ENCODE results near the gene SOWAHA. TPM values are rescaled to one million over a fixed set of nuclear protein-coding genes. Genes with fewer than 3 reads are reported as not detected.

The SOWAHA gene
- polyA plus RNA-seq, 2 of the 4 experiments (the other 2 are of a cell fraction): 0.06 to 0.10 TPM

DNA sequence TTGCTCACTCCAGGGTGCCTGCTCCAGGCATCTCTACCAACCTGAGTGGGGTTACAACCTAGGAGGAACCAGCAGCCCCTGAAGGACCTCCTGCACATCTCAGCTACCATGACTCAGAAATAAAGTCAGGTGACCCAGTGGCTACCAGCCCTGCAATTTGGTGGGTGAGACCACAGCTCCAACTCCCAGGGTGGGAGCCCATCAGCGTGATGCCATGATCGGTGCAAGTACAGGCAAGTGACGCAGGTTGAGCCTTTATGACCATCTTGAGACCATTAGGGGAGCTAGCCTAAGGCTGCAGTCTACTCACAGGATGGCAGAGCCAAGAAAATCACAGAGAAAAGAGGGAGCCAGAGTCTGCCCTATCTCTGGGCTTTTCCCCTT lies 44.6 kb upstream of the SOWAHA start:
- TF ChIP-seq EHMT2 (IDR thresholded peaks at IDR 0.05; ENCODE audit: low read depth): no peak
- no peak for TF ChIP-seq CTCF (IDR thresholded peaks at IDR 0.05)
- no peak for TF ChIP-seq FOXS1 (CRISPR knock-in tag; IDR thresholded peaks at IDR 0.05)
- TF ChIP-seq NFE2L2 (conservative IDR thresholded peaks at IDR 0.05; ENCODE audit: low read length): no peak
- TF ChIP-seq MAX (IDR thresholded peaks at IDR 0.05): no peak
- TF ChIP-seq ZSCAN20 (CRISPR knock-in tag; IDR thresholded peaks at IDR 0.05): no peak
- TF ChIP-seq, protein P1, sequence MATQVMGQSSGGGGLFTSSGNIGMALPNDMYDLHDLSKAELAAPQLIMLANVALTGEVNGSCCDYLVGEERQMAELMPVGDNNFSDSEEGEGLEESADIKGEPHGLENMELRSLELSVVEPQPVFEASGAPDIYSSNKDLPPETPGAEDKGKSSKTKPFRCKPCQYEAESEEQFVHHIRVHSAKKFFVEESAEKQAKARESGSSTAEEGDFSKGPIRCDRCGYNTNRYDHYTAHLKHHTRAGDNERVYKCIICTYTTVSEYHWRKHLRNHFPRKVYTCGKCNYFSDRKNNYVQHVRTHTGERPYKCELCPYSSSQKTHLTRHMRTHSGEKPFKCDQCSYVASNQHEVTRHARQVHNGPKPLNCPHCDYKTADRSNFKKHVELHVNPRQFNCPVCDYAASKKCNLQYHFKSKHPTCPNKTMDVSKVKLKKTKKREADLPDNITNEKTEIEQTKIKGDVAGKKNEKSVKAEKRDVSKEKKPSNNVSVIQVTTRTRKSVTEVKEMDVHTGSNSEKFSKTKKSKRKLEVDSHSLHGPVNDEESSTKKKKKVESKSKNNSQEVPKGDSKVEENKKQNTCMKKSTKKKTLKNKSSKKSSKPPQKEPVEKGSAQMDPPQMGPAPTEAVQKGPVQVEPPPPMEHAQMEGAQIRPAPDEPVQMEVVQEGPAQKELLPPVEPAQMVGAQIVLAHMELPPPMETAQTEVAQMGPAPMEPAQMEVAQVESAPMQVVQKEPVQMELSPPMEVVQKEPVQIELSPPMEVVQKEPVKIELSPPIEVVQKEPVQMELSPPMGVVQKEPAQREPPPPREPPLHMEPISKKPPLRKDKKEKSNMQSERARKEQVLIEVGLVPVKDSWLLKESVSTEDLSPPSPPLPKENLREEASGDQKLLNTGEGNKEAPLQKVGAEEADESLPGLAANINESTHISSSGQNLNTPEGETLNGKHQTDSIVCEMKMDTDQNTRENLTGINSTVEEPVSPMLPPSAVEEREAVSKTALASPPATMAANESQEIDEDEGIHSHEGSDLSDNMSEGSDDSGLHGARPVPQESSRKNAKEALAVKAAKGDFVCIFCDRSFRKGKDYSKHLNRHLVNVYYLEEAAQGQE (IDR thresholded peaks at IDR 0.05): no peak
- TF ChIP-seq JUN (IDR thresholded peaks at IDR 0.05): no peak
- TF ChIP-seq ELK1 (IDR thresholded peaks at IDR 0.05; ENCODE audit: low read depth, low read length): no peak
- no peak for TF ChIP-seq SMC3 (IDR thresholded peaks at IDR 0.05)
- TF ChIP-seq RAD21 (conservative IDR thresholded peaks at IDR 0.05 in 1 of 2, IDR thresholded peaks at IDR 0.05 in 1 of 2): no peak
- TF ChIP-seq JUNB (IDR thresholded peaks at IDR 0.05): no peak
- no peak for TF ChIP-seq HEYL (CRISPR knock-in tag; IDR thresholded peaks at IDR 0.05)
- TF ChIP-seq BHLHE40 (IDR thresholded peaks at IDR 0.05; ENCODE audit: low read depth, low read length): no peak
- TF ChIP-seq HDAC2 (IDR thresholded peaks at IDR 0.05): no peak
- TF ChIP-seq RNF2 (IDR thresholded peaks at IDR 0.05; ENCODE audit: borderline replicate concordance, low read depth): no peak
- TF ChIP-seq TP53 (CRISPR knock-in tag; IDR thresholded peaks at IDR 0.05): no peak
- TF ChIP-seq POLR2A (IDR thresholded peaks at IDR 0.05; ENCODE audit: low read length): no peak
- ChIA-PET CTCF (interaction anchor here (0.9 to 4.9 kb wide), 4 partner anchors 21 to 382 kb away, joined by 3 to 23 read pairs (median 3); partner anchors contain the start of gene CCNI2), POLR2A (no interaction called here)
- Histone ChIP-seq H3K4me3 (no peak overlapping the region), H3K4me2 (no peak overlapping the region), H3K4me1 (no peaks in the 10 kb centered on the region), H3K27ac (no peak overlapping the region), H3K9me3 (no peaks in the 10 kb centered on the region)
- DNase-seq (ENCODE audit: low read depth in 1 of 2, low spot score in 1 of 2) (no peak), ATAC-seq (no peak), FAIRE-seq (no peak)
- 84% methylated on average over 3 of the region's 3 CpGs for WGBS (ENCODE audit: missing lambda C conversion rate)

GRCh38 chr5:132770476-132771159 lies 42.5 kb upstream of the SOWAHA start:
- no peak overlapping the region for H3K27ac ChIP-seq
- FAIRE-seq (no peak), DNase-seq (ENCODE audit: low read depth in 1 of 2, low spot score in 1 of 2) (no peak), ATAC-seq (no peak)
- WGBS (ENCODE audit: missing lambda C conversion rate): 96% methylated on average over 8 of the region's 8 CpGs
- H3K4me3 ChIP-seq: no peak overlapping the region
- H3K4me1 ChIP-seq: peaks cover 2% of the 10 kb centered on the region; the same call in 2 of the 3 replicates
- ChIA-PET CTCF (interaction anchor here (0.7 to 1.5 kb wide), 2 partner anchors 16 to 55 kb away, joined by 3 read pairs; no protein-coding TSS in a partner anchor), POLR2A (no interaction called here)
- no peak overlapping the region for H3K4me2 ChIP-seq
- H3K9me3 ChIP-seq: no peaks in the 10 kb centered on the region
- TF ChIP-seq ATOH8 (CRISPR knock-in tag; IDR thresholded peaks at IDR 0.05; ENCODE audit: low read depth): no peak
- no peak for TF ChIP-seq RARB (CRISPR knock-in tag; IDR thresholded peaks at IDR 0.05)
- no peak for TF ChIP-seq ZSCAN20 (CRISPR knock-in tag; IDR thresholded peaks at IDR 0.05)
- no peak for TF ChIP-seq MAFK (IDR thresholded peaks at IDR 0.05; ENCODE audit: partially characterized antibody)
- no peak for TF ChIP-seq EP300 (IDR thresholded peaks at IDR 0.05)
- no peak for TF ChIP-seq POLR2A (IDR thresholded peaks at IDR 0.05; ENCODE audit: low read length)
- no peak for TF ChIP-seq HOXB13 (CRISPR knock-in tag; IDR thresholded peaks at IDR 0.05; ENCODE audit: low read depth)
- no peak for TF ChIP-seq PHF8 (IDR thresholded peaks at IDR 0.05; ENCODE audit: borderline replicate concordance, low read depth)
- TF ChIP-seq SMC3 (IDR thresholded peaks at IDR 0.05): no peak
- TF ChIP-seq, protein P2, sequence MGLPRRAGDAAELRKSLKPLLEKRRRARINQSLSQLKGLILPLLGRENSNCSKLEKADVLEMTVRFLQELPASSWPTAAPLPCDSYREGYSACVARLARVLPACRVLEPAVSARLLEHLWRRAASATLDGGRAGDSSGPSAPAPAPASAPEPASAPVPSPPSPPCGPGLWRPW (IDR thresholded peaks at IDR 0.05): no peak
- TF ChIP-seq EHF (CRISPR knock-in tag; IDR thresholded peaks at IDR 0.05): no peak
- no peak for TF ChIP-seq CBX2 (IDR thresholded peaks at IDR 0.05; ENCODE audit: borderline replicate concordance, low read depth)
- TF ChIP-seq NPAS2 (CRISPR knock-in tag; IDR thresholded peaks at IDR 0.05; ENCODE audit: borderline replicate concordance): no peak
- no peak for TF ChIP-seq MAX (IDR thresholded peaks at IDR 0.05)
- no peak for TF ChIP-seq FOXS1 (CRISPR knock-in tag; IDR thresholded peaks at IDR 0.05)
